LNCaP clone FGC (cell line): Measurements from ENCODE around the gene TBC1D2.

Source experiments
- DNase-seq: peaks from one replicate; pipeline ENCODE4 v3.0.0-alpha.2; 2011; ENCODE audit warnings: low read depth
- H3K4me3 ChIP-seq: 2 replicates; pipeline ENCODE4 v1.5.1; 2011; ENCODE audit warnings: mild to moderate bottlenecking, low read depth, low read length, control low read depth
- CTCF ChIP-seq: IDR thresholded peaks from 2 replicates; pipeline ENCODE4 v1.5.1; 2012; ENCODE audit warnings: mild to moderate bottlenecking; ENCODE audit not compliant: control insufficient read depth, insufficient read depth; ENCODE audit errors: extremely low read depth

Gene TBC1D2

GRCh38 chr9:98254228-98255060 lies 1.0 kb downstream of the TBC1D2 start:
- no peak for TF ChIP-seq CTCF
- no peak for DNase-seq

GRCh38 chr9:98253565-98253964 lies 1.9 kb downstream of the TBC1D2 start:
- H3K4me3 ChIP-seq = no peak overlapping the region
- TF ChIP-seq CTCF = no peak

More at GRCh38 chr9:98254228-98255060, 1.0 kb downstream of the TBC1D2 start:
- H3K4me3 ChIP-seq = peak overlapping the region; percentile 89

GRCh38 chr9:98251551-98251950 lies 3.9 kb downstream of the TBC1D2 start:
- no peak for TF ChIP-seq CTCF
- no peak overlapping the region for H3K4me3 ChIP-seq
- DNase-seq = no peak

More at GRCh38 chr9:98253565-98253964, 1.9 kb downstream of the TBC1D2 start:
- DNase-seq = no peak

- TF ChIP-seq CTCF = no peak
- H3K4me3 ChIP-seq = no peak overlapping the region
- DNase-seq = no peak
Observed at GRCh38 chr9:98249771-98250170, 5.7 kb downstream of the TBC1D2 start.

GRCh38 chr9:98248737-98249474 lies 6.5 kb downstream of the TBC1D2 start:
- no peak overlapping the region for H3K4me3 ChIP-seq
- TF ChIP-seq CTCF = no peak
- no peak for DNase-seq

- H3K4me3 ChIP-seq = no peak overlapping the region
- no peak for TF ChIP-seq CTCF
Observed at GRCh38 chr9:98247831-98248657, 7.4 kb downstream of the TBC1D2 start.

More at GRCh38 chr9:98247831-98248657, 7.4 kb downstream of the TBC1D2 start:
- DNase-seq = no peak
